DMS79 treated with DMSO at 0.1 percent for 48 hours (cell line): ENCODE measurements around the gene MYEOV.

ENCODE experiments used
- DNase-seq: peaks from one replicate; lab custom pipeline; 2025; lab: John Stamatoyannopoulos, UW

MYEOV gene

DNA sequence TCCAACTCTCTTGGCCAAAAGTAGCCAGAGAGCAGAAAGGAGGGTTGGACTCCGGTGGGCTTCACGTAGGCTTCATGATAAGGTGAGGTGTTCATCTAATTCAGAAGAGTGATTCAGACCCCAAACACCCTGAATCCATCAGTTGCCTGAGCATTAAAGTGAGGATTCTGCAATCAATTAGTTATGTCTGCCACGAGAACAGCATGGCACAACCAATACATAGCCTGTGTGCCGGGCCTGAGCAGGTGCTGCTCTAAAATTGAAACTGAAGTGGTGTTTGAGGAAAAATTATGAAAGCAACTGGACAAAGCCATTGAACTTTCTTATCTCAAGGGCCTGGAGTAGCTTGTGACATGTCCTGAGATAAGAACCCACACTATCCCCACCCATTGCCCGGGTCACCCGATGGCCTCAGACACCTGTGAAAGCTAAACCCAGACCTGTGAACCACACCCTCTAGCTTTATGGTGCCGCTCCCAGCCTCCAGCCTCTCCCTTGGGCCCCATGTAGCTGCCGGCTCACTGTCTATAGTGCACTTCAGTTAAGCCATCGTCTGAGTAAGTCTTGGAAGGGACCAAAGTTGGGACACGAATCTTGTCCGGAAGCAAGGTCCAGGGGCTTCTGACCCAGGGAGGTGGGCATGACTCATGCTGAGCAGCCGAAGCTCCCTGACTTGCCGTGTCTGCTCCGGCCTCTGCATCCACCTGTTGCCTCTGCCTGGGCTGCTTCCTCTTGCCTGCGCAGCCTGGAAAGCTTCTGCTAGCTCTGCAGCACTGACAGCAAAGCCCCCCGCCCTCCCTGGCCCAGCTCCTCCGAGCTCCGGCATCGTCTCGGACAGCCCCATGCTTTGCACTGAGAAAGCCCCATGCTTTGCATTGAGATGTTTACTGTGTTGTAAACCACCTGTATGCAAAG is 5.7 kb upstream of the MYEOV start:
- no peak for DNase-seq

DNA sequence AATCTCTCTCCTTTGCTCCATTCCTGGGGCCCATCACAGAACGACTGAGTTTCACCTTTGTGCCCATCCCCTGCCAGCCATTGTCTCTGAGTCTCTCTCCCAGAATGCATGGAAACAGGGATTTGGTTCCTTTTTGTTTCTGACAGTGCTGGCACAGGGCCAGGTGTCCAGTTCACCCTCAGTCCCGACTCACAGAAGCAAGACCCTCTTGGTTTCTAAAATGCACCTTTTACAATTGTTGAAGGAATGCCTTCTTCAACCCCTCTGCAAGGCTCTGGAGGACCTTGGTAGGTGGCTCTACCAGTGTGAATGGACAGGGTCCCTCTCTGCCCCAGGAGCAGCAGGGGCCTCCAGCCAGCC is 5.1 kb upstream of the MYEOV start:
- DNase-seq, result no peak

DNA sequence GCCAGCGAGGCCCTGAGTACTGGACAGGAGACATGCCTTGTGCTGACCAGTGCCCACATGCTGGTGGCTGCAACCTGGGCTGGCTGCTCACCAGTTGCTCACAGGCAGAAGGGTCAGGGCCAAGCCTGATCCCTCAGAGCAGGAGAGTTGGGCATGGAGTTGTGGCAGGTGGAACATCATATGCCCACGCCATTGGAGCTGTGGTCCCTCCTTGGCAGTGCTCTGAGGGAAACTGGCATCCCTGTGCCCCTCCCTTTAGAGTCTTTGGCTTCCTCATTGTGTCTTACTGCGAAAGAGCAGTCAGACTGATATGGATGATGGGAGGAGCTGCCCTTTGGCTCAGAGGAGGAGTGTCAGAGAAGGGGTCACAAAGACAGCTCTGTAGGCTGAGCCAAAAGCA is 3.1 kb upstream of the MYEOV start:
- no peak for DNase-seq

DNA sequence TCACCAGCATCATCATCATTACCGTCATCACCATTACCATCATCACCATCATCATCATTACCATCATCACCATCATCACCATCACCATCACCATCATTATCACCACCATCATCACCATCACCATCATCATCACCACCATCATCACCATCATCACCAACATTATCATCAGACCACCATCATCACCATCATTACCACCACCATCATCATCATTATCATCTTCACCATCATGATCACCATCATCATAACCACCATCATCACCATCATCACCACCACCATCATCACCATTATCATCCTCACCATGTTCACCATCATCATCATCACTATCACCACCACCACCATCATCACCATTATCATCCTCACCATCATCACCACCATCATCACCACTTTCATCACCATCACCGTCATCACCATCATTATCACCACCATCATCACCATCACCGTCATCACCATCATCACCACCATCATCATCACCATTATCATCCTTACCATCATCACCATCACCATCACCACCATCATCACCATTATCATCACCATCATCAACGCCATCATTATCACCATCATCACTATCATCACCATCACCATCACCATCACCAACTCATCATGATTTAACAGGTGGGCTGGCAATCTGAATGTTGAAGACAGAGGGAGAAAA is 2.4 kb upstream of the MYEOV start:
- no peak for DNase-seq

DNA sequence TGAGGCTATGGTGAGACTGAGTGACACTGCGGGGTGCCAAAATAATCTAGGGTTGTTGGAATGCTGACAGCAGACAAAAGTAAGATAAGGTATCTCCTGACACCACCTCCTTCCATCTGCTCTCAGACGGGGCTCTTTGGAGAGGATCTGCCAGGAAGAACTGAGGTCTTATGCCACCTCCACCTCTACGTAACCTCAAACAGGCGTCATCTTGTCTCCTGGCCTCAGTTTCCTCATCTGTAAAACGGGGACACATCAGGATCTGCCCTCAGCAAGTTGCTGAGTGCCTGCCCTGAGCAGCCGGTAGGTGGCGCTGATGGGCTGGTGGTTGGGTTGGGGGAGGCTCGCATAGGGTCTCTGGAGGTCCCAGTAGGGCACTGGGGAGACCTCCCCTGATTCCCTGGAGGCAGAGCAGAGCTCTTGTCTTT is 1.7 kb upstream of the MYEOV start:
- no peak for DNase-seq

DNA sequence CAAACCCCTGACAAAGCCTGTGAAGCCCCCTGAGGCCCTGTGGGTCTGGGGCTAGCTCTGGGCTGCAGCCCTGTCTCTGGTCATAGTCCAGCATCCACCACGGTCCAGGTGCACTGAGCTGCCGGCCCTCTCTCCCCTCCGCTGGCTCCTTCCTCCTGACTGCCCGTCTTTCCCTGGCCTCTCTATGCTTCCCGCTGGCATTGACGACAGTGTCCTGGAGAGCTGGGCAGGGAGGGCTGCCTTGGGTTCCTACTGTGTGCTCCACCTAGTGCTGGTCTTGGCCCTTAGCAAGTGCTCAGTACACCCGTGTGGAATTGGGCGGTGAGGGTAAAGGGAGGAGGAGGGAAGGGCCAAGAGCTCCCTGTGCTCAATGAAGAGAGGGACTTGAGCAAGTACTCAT is 868 bp upstream of the MYEOV start:
- DNase-seq, result no peak

DNA sequence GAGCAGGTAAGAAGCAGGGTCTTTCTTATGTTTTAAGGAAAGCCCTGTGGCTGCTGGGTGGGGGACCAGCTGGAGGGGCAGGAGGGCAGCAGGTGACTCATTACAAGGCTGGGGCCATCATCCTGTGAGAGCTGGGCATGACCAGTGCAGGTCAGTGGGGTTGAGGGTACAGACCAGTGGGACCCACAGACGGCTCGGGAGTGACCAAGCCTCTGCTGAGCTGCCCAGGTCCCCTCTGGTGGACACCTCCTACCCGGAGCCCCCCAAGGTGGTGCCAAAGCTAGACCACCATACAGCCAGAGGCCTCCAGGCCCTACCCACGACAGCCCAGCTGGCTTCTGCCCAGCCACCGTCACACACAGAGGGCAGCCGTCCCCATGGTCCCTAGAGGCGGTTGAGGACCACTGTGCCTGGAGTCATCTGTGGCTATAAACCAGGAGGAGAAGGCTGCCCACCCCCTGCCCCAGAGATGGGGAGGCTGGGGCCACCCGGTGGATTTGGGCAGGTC is 670 bp downstream of the MYEOV start:
- DNase-seq, result no peak

DNA sequence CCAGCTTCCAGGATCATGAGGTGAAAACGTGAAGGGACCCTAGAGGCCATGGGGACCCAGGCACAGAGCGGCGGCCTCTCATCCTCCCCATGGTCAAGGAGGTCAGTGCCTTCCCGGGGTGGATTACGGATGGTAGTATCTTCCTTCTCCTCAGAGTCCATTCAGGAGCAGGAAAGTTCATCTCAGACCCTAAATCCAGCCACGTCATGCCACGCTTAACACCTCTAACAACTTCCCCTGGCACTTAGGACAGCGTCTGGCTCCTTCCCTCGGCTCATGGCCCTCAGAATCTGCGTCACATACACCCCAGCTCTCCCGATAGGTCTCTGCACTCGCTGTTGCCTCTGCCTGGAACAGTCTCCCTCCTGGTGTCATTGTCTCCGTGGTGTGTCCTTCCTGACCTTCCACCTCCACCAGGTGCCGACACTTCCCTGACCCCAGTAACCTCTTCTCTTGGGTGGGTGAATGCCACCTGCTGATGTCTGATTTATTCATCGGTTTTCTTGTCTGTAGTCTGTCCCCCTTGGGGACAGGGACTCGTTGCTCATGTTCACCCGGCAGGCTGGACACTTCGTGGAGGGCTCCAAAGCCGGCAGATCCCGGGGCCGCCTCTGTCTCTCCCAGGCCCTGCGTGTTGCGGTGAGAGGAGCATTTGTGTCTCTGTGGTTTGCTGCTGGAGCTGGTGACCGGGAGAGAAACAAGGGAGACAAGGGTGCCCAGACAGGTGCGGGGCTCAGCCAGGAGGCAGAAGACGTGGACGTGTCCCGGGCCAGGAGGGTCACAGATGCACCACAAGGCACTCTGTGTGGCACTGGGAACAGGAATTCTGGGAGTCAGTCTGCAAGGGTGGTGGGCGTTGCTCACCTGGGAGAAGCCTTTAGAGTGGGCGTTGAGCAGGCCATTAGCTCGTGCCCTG is 1.4 kb downstream of the MYEOV start:
- DNase-seq, result no peak

- no peak for DNase-seq
Measured at GRCh38 chr11:69295995-69296889, 2.3 kb downstream of the MYEOV start.

DNA sequence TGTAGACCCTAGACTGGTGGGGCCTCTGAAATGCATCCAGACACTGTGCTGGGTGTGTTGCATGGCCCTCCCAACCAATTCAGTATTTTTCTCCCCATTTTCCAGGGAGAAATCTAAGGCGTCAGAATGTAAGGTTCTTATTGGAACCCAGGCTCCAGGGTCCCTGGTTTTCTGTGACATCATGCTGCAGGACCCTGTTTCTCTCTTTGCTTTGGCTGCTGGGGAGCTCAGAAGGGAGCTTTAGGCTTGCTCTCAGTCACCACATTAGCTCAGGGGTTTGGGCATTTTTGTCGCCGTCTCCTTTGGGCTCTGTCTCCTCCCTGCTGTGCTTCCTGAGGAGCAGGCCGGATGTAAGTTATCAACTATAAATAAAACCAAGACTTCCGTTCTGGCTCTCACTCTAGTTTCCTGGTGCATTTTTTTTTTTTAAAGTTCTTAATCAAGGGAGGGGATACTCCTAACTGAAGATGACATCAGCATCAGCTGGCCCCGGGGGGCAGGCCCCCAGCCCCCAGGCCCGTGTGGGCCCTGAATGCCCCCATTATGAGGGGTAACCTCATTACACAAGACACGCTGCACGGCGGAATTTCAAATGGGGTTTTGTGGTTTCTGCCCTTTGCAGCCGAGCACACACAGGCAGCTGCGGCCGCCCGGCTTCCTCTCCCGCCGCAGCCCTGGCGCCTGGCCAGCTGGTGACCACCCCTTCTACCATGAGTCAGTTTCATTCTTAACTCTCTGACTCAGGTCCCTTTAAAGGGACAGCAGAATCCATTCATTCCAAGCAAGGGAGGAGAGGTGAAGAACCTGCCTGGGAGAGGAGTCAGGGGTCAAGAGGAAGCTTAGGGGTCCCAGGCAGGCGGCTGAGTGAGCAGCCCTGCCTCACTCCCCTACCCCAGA is 3.2 kb downstream of the MYEOV start:
- DNase-seq, result peak; percentile 56

- no peak for DNase-seq
Measured at GRCh38 chr11:69297787-69298266, 3.9 kb downstream of the MYEOV start.

DNA sequence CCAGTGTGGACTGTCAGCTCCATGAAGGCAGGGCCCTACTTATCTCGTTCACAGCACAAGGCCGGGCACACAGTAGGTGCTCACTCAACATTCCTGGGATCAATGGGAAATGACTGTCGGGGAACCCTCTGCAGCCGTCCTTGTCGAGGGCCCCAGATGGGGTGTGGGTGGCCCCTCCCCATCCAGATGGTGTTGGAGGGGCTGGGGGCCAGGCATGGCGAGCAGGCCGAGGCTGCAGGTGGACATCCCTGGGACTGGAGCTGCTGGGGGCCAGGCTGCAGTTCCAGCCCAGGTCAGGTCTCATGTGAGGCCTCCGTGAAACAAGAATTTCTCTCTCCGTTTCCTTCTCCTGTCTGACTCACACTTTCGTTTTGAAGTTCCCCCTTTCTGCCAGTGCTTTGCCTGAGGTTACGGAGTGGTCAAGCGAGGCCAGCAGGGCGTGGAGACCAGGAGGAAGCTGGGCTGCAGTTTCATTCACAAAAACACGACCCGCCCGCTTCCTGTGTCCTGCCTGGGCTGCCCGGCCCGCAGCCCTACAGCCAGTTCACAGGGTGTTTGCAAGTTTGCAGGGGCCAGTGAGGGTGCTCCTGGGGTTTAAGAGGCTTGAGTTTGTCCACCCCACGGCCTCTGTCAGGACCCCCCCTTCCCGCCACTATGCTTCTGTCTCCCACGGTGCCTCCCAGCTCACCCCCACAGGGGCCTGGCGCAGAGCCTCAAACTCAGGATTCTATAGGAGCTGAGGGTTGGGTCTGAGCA is 4.5 kb downstream of the MYEOV start:
- DNase-seq, result no peak

GRCh38 chr11:69299023-69299461 is 5.1 kb downstream of the MYEOV start:
- no peak for DNase-seq

DNA sequence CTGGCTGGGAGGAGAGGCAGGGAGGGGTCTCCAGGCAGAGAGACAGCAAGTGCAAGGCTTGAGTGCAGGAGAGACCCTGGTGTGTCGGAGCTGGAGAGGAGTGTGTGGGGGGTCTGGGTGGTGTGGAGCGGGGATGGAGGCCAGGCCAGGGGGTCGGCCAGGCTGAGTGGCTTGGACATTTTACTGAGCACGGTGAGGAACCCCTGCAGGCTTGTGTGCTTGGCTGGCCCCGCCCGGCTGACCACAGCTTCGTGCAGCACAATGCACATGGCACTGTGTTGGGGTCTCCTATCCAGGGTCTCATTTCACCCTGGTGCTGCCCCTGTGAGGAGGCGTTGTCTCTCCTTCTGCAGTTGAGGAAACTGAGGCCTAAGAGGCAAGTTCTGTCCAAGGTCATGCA is 5.6 kb downstream of the MYEOV start:
- DNase-seq, result no peak

- no peak for DNase-seq
Measured at GRCh38 chr11:69300120-69301060, 6.4 kb downstream of the MYEOV start.

DNA sequence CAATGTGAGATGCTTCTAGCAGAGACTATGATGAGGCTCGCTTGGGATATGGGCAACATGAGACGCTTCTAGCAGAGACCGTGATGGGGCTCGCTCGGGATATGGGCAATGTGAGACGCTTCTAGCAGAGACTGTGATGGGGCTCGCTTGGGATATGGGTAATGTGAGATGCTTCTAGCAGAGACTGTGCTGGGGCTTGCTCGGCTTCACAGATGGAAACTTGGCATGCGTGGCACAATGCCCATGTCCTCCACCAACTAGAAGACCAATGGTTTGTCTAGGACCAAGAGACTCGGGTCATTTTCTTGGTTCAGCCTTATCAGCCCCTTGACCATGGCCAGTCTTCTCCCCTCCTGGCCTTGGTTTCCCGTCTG is 7.1 kb downstream of the MYEOV start:
- DNase-seq, result no peak

DNA sequence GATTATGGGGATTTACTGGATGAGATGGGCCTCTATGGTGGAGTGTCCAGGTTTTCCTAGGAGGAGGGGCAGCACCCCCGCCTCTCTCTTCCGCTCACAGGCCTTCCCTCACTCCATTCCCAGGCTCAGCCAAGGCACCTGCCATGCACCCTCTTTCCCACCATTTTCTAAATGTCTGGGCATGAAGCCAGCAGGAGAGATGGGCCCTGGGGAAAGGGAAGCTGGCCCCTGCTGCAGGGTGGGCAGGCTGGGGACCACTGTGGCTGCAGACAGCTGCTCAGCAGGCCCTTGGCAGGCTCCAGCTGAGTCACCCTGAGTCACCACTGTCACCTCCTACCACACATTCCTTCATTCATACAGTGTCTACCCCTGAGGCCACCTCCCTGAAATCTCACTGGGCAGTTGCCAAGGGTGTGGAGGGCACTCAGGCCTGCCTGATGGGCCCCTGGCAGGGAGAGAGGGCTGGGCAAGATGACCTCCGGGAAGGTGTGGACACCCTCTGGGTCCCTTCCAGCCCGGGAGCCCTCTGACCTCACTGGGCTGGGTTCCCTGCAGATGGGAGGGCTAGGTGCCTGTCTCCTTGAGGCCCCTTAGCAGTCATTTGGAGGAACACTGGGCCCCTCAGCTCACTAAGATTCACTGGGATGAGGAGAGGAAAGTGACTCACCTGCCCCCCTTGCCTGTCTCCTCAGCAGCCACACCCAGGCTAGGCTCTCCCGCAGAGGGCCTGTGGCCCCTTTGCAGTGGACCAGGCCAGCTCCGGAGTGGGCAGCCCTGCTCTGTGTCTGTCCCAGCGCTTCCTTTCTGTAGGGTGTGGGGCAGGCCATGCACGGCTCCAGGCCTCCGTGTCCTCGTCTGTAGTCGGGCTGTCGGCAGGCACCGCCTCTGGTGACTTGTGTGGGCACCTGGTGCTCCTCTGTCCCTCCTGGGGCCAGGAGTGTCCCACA is 7.8 kb downstream of the MYEOV start:
- no peak for DNase-seq
